Stimulated activated CD8-positive, alpha-beta memory T cell treated with anti-CD3 and anti-CD28 coated beads, Interleukin-15, amount 100 ng/mL, for 1 hour (primary cell): ENCODE measurements around the gene FGF14.

Experiments
- DNase-seq: peaks from one replicate; pipeline ENCODE4 v3.0.0-alpha.2; 2020; ENCODE audit warnings: low read depth

Gene FGF14

DNA sequence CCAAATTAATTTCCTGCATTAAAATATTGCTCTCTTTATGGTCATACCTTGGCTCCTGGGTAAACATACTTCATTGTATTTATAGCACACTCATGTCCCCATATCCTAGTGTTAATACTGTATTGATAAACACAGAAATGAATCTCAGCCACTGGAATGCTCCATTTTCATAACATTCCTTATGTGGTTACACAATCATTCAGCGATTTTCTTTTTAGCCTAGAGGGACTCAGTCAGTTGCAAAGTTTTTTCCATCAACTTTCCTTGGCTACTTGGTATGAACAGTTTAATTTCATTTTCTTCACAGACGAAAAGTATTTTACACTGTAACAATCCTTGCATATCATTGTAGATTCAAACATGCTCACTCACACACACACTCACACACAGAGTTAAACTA, 471.5 kb downstream of the FGF14 start:
- DNase-seq, result no peak

GRCh38 chr13:101925731-101926130, 476.1 kb downstream of the FGF14 start:
- no peak for DNase-seq

DNA sequence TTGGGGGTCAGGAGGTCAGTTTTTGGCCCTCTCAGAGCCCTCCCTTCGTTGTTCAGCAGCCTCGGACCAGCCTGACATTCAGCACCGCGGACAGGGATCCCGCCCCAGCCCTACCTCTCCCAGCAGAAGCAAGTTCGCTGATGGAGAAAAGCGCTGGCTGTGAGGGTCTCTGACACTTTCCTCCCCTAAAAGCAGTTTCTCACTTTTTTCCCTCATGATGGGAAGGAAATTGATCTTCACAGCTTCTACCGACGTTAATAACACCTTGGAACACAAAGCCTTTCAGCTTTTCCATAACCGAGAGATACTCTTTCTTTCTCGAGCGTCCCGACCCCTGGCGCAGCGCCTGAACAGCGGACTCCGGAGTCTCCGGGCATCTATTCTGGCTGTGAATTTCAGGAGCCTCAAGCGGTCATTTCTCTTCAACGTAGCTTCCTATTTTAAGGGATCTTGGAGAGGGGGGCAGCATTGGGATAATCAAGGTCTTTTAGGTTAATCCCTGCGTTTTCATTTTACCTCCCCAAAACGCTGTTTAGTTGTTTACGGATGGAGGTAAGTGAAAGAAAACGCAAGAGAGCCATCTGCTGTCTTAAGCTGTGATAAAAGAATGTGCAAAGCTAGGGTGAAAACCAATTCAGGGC, 482.2 kb downstream of the FGF14 start:
- DNase-seq, result no peak

- DNase-seq, result no peak
These were observed 483.8 kb downstream of the FGF14 start for GRCh38 chr13:101917833-101918661.

DNA sequence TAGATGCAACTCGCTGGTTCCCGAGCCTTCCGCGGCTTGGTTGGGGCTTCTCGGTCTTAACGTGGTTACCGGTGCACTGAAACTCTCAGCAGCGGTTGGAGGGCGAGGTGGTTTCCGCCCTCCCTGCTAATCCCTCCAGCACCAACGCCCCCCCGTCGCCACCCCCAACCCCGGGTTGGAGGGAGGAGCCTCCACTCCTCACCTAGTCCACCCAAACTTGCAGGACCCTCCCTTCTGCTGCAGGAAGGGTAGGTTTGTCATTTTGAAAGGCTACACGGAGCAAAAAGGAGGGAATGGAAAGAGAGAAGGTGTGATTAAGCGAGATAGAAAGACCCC, 484.4 kb downstream of the FGF14 start:
- no peak for DNase-seq

DNA sequence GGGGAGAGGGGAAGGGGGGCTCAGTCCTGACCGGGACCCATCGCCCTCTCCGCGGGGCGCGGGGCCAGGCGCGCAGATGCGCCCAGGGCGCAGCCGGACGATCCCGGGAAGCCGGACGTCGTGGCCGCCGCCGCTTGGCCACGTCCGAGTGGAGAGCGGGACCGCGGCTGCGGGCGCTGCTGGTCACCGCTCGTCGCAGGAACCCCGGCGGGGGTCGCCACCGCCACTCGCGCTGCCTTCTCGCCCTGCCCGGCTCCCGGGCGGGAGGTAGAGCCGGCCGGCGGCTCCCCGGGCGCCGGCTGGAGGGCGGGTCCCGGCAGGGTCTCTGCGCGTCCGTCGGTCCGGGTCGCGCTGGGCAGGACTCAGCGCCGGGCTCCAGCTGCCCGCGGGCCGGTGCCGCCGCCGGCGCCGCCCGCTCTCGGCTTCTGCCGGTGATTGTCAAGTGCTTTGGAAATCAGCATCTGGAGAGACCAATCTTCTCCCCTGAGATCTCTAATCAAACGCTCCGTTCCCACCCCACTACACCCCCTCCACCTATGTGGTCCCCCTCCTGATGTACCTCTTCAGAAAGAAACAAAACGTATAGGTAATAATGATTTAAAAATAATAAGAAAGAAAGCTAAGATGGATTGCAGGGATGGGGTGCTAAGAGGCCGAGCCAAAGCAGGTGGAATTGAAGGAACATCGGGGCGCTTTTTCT, 484.9 kb downstream of the FGF14 start:
- DNase-seq, result no peak

- no peak for DNase-seq
These were observed 485.6 kb downstream of the FGF14 start for GRCh38 chr13:101916108-101916774.

GRCh38 chr13:101915755-101916107, 486.1 kb downstream of the FGF14 start:
- no peak for DNase-seq

GRCh38 chr13:101915331-101915730, 486.5 kb downstream of the FGF14 start:
- DNase-seq, result no peak

DNA sequence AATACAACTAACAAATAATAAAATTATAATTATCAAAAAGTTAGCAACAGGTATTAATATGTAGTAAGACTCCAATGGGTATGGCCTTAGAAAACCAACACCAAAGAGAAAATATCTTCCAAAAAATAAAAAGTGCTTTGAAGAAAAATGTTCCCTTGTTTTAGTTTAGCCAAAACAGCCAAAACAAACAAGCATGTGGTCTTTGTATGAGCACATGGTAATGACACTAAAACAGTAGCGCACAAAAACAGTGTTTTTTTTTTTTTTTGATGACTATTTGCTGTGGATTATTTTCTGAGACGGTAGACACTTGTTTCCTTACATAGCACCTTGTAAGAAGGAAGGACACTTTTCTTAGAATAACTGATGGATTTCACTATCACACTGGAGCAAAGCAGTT, 490.1 kb downstream of the FGF14 start:
- DNase-seq, result no peak

GRCh38 chr13:101903890-101904289, 498.0 kb downstream of the FGF14 start:
- no peak for DNase-seq

DNA sequence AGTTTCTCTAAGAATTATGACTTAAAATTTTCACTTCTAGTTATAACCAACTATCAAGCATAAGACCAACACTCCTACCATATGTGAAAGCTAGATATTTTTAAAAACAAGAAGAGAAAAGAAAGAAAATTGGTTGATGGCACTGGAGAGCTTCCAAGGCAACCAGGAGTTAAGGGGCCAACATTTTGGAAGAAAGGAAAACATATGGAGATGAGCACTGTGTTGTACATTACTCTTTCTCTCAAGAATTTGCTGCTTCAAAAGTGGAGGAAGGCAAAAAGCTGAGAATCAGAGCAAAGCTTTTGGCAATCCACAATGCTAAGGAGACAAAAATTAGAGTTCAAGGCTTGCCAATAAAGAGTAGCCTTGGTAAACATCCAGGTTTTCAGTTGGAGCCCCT, 503.2 kb downstream of the FGF14 start:
- DNase-seq, result no peak

- no peak for DNase-seq
These were observed 505.3 kb downstream of the FGF14 start for GRCh38 chr13:101896541-101896940.

DNA sequence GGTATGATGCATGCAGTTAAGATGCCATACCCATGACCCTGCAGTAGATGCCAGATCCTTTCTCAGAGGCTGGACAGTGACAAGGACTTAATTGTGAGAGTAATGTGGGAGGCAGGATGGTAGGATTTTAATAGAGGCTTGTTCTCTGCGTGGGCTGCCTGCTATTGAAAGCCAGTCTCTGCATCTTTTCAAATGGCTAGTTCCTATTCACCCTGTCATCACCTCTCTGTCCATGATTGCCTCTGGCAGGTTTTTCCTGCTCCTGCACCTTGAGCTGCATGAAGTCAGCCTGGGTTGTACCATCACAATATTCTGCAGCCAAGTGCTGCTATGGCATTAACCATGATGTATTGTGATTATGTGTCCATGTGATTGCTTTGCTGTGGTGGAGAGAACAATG, 508.8 kb downstream of the FGF14 start:
- DNase-seq, result no peak

- DNase-seq, result no peak
These were observed 509.6 kb downstream of the FGF14 start for GRCh38 chr13:101892296-101892695.

- no peak for DNase-seq
These were observed 520.3 kb downstream of the FGF14 start for GRCh38 chr13:101881593-101881992.

DNA sequence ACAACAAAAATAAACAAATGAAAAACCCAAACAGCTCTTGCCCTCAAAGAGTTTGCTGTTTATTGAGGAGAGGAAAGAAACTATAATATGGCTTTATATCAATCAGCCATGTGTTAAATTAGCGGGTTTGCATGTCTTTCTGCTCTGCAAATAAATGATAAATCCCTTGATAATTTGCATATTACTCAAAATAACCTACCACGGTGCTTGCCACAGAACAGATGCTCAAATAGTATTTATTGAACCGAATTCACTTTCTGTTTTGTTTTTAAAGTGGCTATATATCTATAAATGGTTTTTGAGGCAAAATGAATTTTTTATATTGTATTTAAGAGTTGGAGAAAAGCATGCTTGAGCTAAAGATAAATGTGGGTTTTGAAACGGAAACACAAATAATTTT, 521.3 kb downstream of the FGF14 start:
- no peak for DNase-seq

DNA sequence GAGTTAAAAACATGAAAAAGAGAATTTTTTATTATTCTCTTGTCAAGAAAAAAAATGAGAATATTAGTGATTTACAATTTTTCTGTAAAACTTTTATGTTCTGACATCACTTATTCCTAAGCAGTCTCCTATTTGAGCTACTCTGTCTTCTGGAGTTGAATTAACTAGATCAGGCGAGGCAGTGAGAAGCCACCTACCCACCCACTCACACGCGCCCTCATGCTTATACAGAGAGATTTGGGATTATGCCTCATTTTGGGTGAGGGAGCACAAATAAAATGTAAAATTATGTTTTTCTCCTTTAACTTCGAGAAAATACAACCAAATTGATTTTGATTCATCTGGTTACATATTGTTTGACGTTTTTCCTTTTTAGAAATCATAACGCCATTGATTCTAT, 524.9 kb downstream of the FGF14 start:
- no peak for DNase-seq

DNA sequence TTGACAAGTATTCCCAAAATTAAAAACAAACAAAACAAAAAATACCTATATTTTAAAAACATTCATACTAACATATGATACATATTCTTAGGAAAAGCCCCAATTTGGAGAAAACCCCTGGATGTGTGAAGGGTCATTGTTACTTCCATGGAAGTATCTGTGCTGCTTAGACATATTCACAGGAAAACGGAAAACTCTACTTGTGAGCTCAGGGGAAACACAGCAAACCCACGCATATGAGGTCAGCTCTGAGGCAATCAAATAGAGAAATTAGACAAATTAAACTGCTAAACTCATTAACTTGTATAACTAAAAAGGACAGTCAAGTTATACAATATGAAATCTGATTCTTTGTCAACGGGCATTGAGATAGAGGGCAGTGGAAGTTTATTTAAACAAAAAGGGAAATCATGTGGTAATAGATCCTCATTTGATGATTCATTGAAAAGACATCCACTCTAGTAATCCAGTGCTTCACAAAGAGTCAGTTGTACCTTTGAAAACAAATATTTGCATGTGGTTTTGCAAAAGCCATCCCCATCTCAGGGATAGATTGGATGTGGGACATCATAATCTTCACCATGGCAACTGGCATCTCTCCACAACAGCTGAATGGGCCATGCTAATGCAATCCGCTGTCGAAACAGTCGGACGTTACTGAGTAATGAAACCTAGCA, 526.0 kb downstream of the FGF14 start:
- no peak for DNase-seq

DNA sequence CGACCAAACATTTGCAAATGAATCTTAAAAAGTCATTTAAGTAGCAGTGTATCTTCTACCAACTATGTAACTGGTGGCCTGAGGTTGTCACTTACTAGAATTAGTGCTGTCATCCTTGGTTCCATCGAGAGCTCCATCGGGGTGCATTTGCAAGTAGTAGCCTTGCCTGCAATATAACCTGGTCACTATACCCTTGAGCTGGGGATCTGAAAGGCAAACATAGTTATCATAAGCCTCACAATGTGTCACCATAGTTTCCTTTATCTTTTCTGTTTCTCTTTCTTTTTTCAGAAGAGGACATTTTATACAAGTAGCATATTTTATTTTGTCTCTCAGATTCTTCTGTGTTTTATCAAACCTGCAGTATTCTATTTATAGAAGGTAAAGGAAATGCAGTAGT, 526.8 kb downstream of the FGF14 start:
- DNase-seq, result no peak

DNA sequence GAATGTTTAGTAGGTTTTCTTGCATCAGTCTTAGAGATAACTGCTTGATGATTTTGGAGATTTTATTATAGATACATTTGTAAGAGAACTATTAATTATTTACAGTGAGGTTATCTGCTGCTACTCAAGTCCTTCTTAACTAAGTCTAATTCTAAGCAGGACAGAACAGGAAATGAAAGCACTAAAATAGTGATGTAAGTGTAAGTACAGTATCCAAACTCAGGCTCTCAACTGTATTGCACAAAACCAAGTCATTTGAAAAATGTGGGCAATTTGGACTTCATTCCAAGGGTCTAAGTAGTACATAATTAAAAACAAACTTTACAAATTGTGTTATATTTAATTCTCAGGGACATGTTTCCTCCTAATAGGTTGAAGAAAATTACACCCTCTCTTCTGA, 532.3 kb downstream of the FGF14 start:
- no peak for DNase-seq
